Activated CD4-positive, alpha-beta T cell treated with anti-CD3 and anti-CD28 coated beads, Interleukin-2, amount 50 U/mL, for 16 hours (primary cell): ENCODE results near the gene TMTC2.

Source experiments
- DNase-seq: peaks from one replicate; pipeline ENCODE4 v3.0.0-alpha.2; 2020

Gene TMTC2

DNA sequence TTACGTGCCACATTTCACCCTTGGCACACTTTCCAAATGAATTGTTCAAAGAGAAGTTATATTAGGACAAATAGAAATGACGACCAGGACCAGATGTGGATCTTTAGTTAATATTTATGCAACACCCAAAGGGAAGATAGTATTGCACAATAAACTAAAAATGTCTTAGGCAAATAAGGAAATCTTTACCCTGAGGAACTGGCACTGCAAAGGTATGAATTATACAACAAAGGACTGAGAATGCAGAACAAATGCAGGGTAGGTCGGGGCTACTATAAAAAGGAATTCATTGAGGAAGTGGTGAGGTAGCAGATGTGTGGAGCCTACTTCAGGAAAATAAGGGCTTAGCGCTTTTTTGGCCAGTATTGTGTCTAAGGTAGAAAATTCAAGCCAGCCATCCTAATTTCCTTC is 3.9 kb upstream of the TMTC2 start:
- DNase-seq = no peak

DNA sequence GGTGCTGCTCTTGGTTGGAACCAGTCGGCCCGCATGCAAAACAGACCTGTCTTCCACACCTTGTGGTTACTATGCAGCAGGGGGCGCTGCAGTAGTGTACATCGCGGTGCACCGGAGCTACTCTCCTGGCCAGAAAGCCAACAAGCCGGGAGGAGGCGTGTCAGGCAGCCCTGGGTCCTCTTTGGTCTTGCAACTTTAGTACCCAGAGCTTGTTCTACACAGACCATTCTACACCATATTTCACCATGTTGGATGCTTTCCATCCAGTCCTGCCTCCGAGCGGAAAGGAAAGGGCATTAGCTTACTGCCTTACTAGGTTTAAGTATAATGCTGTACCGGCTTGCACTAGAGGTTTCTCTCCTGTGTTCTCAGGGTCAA is 927 bp upstream of the TMTC2 start:
- DNase-seq = peak; percentile 95

DNA sequence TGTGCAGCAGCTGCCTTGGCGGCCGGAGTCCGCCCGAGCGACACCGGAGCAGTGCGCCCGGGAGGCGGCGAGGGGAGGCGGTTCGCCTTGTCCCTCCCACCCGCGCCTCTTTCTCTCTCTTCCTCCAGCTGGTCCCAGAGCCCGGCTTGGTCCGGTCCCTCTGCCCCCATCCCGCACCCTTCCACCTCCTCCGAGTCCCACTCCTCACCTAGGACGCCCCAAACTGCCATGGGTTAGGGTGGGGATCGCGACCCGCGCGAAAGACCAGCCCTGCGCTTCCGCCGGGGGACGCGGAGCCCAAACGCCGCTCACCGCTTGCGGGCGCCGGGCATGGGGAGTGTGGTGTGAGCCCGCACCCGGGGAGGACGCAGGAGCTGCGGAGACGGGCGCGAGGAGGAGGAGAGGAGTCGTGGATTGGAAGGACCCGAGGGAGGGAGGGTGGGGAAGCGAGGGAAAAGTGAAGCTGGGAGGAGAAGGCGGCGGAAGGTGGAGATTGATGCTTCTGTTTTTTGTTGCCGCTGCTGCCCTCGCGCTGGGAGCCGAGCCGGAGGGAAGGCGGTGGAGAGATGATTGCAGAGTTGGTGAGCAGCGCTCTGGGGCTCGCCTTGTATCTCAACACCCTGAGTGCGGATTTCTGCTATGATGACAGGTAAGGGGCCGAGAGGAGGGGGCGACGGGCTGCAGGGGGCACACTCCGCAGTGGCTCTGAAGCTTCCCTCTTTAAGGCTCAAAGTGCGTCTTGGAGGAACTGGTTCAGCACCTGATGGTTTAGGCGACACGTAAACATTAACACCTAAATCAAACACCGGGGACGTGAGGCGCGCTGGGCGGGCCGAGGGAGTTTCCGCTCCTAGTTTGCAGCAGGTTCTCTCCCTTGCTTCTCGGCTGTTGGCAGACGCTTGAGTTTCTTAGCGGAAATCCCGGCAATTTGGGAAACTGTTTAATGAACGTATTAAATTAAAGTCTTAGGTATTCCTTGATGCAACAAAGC is 610 bp downstream of the TMTC2 start:
- DNase-seq = peak; percentile 66

DNA sequence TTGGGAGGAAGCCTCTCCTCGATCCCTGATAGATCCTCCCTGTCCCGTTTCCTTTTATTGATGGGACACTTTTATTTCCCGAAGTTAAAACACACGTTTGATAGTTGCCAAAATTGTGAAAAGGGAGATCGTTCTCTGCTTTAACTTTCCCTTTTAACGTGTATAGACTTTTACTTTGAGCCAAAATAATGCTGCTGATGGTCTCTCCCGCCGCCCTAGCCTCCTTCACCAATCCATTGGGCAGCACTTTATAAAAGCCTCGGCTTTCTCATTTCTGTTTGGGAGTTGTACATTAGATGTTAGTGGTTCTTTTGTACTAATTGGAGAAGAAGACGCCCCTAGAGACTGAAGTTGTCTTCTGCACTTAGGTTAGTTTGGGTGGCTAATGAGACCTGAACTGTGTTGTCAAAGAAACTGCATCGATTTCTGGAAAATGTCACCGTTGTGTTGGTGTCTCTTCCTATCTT is 1.4 kb downstream of the TMTC2 start:
- DNase-seq = peak; percentile 15

DNA sequence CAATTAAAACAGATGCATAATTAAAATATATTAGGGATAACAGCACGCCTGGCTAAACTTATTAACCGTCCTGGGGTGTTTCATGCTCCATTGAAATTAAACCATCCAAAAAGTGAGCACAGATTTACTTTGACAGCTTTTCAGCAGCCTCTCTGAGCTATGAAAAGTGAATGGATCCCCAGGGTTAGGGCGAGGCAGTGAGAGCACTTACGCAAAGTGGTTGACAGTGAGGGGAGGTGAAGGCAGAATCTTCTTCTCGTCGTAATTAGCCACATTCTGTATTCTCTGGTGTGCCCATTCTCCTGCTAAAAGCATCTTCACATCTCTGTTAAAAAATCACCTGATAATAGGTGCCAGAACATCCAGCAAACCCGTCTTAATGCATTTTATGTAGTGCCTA is 1.9 kb downstream of the TMTC2 start:
- no peak for DNase-seq

DNA sequence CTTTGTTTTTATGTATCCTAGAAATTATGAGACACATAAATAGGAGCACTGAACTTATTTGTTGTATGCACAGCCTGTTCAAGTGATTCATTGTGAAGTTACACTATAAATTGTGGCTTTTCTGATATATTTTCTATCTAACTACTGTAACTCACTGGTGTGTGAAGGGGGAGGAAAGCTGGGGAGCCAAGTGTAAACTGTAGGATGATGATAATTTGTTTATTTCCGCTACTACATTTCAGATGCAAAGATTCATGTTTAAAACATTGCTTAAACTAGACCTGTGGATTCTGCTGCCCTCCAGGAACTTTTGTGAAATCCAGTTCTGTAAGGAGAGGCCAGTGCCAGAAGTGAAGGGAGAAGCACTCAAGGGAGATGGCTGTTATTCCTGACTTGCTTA is 3.3 kb downstream of the TMTC2 start:
- DNase-seq = no peak

DNA sequence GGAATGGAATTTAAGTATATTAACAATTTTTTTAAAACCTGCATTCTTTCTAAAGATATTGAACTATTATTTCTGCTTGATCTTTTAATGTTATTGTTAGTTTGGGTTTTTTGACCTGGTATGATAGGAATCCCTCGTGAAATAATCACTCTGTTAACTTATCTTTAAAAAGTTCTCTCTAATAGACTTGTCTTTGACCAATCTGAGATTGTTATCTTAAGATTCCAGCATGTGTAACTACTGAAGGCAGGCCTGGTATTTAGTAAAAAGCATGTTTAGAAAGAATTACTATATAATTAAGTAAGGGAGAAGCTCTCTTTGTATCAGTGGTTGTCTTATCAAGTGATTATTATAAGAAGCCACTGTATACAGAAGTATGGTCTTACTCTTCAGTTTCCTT is 4.8 kb downstream of the TMTC2 start:
- DNase-seq = no peak

DNA sequence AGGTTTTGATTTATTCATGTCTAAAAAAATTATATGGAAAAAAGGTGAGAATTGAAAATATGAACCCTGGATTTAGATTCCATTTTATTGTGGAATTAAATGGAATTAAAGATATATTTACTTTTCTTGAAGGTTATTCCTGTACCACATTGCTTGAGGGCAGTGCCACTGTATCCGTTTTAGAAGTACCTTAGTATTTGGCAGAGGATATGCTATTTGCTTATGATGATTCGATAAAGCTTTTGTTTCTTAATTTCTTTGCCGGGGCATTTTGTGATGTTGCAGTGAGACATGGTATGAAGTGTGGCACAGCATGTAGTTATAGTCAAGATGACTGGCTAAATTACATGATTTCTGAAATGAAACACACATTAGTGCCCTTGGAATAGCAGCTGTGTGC is 7.6 kb downstream of the TMTC2 start:
- DNase-seq = no peak

DNA sequence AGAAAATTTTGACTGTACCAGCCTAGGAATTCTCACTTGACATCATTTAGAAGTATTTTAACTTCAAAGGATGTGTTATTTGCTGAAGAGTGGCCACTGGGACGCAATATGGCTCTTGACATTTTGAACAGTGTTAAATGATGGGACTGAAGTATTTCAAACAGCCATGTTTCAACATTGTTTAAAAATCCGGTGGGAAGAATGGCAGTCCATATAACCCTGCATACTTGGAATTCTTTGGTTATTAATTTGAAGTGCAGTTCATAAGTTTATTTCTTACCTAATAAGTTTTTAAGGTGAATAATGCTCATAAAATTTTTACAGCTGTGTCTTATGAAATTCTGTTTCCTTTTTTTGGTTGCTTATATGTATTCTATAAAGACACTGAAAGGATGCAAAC is 8.3 kb downstream of the TMTC2 start:
- DNase-seq = no peak

DNA sequence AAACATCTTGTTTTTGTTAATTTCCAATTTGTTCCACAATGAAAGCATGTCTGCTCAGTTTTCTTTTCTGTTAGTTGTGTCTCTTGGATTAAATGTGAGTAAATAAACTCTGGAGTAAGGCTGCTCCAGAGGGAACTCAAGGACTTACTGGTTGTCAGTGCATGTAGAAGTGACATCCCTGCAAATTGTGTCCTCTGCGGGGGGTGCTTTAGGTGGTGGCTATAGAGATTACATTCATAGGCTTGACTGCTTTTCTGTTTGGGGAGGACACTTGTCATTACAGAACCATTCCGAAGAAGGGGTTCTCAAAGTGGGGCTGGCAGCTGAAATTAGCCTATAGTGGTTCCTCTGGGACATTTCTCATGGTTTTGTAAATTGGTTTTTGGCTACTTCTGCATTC is 8.8 kb downstream of the TMTC2 start:
- DNase-seq = no peak

DNA sequence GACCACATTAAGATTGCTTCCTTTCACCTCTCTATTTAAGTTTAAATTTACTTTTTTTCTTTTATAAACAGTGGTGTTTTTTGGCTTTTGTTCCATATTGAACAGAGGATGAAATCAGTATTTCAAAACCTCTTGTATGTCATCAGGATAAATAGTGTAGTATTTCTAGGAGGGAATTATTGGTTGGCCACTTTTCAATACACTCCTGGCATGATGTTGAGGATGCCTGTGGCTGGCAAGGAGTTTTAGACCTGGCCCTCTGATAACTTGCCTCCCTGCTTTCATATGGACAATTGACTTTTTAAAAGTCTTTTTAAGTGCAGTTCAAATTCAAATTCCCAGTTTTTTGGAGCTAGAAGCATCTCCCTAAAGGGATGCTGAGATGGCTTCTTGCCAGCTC is 9.8 kb downstream of the TMTC2 start:
- DNase-seq = no peak

DNA sequence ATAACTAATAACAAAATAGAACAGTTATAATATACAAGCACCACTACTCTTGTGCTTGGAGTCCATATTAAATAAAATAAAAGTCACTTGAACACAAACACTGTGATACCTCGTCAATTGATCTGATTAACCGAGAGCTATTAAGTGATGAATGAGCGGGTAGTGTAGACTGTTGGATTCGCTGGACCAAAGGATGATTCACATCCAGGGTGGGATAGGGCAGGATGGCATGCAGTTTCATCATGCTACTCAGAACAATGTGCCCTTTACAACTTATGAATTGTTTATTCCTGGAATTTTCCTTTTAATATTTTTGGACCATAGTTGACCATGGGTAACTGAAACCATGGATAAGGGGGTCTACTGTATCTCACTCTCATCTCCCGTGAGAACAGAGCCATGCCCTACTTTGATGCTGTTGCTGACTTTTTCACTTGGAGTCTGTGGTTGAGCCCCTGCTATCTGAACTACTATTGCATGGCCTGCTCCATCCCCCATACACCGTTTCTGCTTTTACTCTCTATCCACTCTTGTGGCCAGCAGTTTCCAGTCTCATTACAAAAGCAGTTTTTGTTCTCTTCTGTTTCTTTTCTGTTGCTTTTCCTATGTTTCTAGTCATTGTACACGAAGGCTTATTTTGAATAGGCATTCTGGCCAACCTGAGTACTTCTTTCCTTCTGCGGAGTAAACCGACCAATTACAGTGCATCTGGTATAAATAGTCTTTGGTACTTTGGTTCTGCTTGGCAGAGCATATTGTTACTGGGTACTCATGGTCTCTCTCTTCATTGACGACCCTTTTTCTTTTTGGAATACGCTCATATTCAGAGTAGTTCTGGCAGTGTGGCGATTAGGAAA is 12.2 kb downstream of the TMTC2 start:
- DNase-seq = no peak

DNA sequence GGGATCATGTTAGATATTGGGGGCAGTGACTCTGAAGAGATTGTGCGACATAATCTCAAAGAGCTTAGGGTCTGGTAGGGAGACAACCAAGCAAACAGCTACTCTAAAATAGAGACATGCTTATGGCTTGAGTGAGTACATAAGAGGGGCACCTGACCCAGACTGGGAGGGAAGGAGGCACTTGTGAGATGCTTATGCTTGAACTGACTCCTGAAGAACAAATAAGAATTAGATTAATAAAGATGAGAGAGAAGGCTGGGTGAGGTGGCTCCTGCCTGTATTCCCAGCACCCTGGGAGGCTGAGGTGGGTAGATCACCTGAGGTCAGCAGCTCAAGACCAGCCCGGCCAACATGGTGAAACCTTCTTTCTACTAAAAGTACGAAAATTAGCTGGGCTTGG is 19.1 kb downstream of the TMTC2 start:
- no peak for DNase-seq

DNA sequence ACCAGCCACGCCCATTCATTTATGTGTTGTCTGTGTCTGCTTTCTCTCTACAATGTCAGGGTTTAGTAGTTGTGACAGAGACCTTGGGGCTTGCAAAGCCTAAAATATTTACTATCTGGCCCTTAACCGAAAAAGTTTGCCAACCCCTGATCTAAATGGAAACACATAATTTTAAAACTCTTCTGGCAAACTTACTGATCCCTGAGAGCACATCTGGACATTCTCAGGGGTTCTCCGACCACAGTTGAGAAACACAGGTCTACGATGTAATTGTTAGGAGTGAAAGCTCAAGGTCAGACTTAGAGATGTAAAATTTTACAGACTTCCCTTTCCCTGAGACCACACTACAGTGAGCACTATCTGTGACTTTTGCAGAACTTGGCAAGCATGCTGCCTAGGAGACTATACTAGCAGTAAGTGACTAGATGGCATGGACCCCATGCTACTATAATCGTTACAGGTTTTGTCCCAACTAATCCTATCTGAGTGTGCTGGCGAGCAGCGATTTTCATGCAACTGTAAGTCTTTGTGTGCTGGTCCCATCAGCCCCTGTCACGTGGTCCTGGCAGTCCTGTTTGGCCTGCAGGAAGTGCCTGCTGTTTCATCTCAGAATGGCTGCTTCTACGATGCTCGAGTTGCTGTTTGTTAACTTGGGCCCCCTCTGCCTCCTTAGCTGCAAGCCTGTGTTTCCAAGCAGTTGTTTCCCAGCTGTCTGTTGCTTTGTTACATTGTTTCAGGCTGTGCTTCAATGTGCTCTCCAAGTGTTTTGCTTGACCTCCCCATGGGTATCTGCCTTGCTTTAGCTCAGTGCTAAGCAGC is 21.6 kb downstream of the TMTC2 start:
- no peak for DNase-seq

DNA sequence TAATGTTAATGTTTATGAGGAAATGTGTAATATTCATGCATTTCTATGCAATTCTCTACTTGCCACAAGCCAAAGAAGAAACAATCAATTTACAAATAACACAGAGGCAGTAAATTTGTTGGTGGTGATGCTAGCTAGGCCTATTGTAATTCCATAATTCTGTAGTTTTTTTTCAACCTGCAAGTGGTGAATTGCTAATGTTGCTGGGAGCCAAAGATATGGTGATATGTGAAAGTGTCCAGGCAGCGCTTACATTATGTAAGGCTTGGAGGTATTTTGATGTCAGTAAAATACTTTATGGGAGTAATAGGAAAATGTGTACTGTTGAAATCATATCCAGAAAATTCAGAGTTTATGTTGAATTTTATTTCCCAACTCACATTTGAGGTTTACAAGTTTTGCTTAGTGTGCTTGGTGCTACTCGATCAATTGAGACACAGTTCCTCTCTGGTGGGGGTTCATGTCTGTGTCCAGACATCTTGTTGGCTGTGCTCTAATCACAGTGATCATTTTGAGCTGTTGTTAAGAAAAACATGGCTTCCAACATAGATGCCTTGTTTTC is 23.2 kb downstream of the TMTC2 start:
- DNase-seq = no peak

DNA sequence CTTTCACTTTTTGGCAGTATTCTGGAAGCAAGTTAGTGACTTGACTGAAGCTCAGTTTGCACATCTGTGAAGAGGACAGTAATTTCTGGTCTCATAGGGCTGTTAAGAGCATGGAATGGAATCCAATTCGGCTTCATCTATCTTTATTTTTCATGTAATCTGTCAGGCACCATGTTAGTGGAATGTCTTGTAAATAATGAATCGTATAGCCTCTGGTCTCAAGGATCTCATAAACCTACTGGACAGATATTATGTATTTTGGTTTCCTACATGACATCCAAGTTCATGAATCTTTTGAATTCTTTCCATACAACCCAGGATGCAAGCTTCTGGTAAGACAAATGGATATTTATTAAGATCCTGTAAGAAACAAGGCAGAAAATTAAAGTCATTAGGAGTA is 24.0 kb downstream of the TMTC2 start:
- no peak for DNase-seq

DNA sequence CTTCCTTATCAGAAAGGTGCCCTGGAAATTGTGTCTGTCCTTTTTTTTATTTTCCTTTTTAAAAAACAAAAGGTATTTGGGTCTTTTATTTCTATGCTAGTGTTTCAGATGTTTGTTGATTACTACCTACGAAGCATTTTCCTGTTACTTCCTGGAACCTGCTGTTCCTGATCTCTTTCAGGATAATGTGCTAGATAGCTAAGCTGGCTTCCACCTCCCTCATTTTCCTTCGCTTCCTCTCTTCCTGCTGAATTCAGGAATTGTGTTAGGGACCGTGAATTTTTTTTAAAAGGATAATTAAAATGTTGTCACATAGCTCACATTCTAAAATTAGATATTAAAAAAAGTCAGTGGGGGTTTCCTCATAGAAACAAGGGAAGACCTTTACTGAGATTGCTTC is 27.7 kb downstream of the TMTC2 start:
- no peak for DNase-seq

DNA sequence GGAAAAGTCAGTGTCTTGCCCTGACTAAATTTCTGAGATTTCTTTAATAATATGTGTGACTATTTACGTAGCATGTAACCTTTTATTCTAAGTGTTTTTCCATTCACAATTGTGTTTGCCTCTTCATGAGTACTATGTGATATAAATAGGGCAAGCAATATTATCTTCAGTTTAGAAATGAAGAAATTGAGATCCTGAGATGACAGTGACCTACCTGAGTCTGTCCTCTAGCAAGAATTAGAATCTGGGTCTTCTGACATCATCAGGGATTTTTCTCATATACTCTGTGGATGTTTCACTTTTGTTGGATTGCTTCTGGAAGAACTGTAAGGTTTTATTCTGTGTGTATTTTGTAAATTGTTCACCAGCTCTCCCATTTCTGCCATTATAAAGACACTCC is 35.0 kb downstream of the TMTC2 start:
- peak; percentile 5 for DNase-seq

DNA sequence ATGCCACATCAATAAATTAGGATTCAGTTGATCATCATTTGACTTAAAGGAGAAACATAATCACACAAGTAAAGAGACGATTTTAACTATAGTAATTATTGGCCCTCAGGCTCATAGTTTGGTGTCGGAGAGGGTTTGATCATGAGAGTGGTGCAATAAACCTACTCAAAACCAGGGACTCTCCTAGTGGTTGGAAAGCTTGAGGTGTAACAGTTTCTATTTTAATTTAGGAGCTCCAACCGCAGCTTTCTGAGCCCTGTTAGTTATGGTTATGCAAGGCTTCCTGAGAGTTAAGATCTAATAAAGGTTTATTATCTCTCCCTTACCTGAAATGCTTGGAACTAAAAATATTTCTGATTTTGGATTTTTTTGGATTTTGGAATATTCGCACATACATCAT is 36.4 kb downstream of the TMTC2 start:
- DNase-seq = peak; percentile 51

DNA sequence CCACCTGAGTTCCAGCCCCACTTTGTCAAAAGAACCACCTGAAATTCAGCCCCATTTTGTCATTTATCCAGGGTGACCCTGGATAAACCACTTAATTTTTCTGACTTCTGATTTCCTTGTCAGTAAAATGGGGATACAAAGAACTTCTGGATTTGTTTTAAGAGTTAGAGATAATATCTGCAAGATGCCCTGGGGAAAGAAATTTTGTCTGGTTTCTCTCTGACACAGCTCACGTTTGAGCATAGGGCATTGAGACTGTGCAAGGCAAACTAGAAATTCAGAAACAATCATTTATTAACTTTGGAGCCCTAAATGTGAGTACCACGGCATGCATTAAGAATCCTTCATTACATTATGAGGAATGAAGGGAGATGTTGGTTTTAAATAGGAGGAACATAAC is 37.2 kb downstream of the TMTC2 start:
- DNase-seq = no peak

DNA sequence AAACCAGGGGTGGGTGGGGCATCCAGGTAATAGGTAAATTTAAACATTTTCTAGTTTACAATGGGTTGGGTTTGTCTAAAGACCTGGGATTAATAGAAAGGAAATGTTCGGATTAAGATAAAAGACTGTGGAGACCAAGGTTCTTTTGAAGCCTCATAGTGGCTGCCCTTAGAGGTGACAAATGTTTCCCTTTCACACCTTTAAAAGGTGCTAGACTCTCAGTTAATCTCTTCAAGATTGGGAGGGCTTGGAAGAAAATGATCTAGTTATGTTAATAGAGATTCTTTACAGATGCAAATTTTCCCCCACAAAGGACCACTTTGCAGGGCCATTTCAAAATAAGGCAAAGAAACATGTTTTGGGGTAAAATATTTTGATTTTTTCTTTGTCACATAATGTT is 39.0 kb downstream of the TMTC2 start:
- DNase-seq = no peak

DNA sequence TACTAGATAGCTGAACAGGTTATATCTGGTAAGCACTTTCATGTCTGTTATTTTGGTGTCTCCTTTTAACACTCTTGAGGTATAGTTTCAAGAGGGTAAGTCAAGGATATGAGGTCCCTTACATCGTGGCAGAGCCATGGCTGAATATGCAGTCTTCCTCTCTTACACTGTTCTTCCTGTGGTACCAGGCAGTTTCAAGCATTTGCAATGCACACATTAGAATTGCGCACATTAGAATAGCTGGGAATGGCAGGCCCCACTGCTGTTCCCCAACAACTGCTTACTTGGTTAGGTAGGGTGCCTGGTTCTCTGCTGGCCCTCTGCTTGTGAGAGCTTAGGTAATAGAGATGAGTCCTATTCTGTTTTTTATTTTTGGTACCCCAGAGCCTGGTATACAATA is 41.2 kb downstream of the TMTC2 start:
- no peak for DNase-seq

DNA sequence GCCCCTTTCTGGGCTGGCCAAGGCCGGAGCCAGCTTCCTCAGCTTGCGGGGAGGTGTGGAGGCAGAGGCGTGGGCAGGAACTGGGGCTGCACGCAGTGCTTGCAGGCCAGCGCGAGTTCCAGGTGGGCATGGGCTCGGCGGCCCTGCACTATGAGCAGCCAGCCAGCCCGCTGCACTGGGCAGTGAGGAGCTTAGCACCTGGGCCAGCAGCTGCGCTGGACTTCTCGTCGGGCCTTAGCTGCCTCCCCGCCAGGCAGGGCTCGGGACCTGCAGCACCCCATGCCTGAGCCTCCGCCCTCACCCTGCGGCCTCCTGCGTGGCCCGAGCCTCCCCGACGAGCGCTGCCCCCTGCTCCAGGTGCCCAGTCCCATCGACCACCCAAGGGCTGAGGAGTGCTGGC is 42.0 kb downstream of the TMTC2 start:
- DNase-seq = no peak
